Tibial nerve (tissue), 4 donors: ENCODE results near the gene GALNT3. TPM values are rescaled to one million over a fixed set of nuclear protein-coding genes. Genes with fewer than 3 reads are reported as not detected.

Experiments
- DNase-seq, 2 donors: peaks; one replicate each; pipeline ENCODE4 v3.0.0-alpha.2; 2019; ENCODE audit warnings: low spot score in 2 of 2
- H3K27ac ChIP-seq, 4 donors: fragments of 200-600 bp; sonication (generic) in 3 of 4; one replicate each; pipeline ENCODE4 v1.5.1; 2017 to 2019; ENCODE audit warnings: mild to moderate bottlenecking in 1 of 4
- H3K27me3 ChIP-seq, 2 donors: fragments of 200-600 bp; sonication (generic) in 1 of 2; one replicate each; pipeline versions ENCODE4 v1.5.1 to v1.6.0; 2017 to 2019
- H3K36me3 ChIP-seq, 3 donors: fragments of 200-600 bp; sonication (generic); one replicate each; pipeline ENCODE4 v1.5.1; 2018 to 2019
- H3K4me1 ChIP-seq, 4 donors: fragments of 200-600 bp; sonication (generic) in 3 of 4; one replicate each; pipeline ENCODE4 v1.5.1; 2017 to 2019
- H3K4me3 ChIP-seq, 4 donors: fragments of 200-600 bp; sonication (generic) in 3 of 4; one replicate each; pipeline ENCODE4 v1.5.1; 2017 to 2019; ENCODE audit warnings: mild to moderate bottlenecking in 1 of 4, moderate library complexity in 1 of 4
- H3K9me3 ChIP-seq, 4 donors: fragments of 200-600 bp; sonication (generic) in 3 of 4; one replicate each; pipeline ENCODE4 v1.5.1; 2017 to 2019
- CTCF ChIP-seq, 5 experiments: fragments of 200-600 bp in 3 of 5; fragments of 450-650 bp in 2 of 5; sonication (generic) in 3 of 5; IDR thresholded peaks; one replicate each; pipeline ENCODE4 v1.5.1; 2016 to 2019; ENCODE audit warnings: antibody characterized with exemption in 5 of 5, mild to moderate bottlenecking in 3 of 5, moderate library complexity in 2 of 5
- EP300 ChIP-seq, 2 donors: sonication (generic); formaldehyde crosslinking; IDR thresholded peaks; one replicate each; pipeline ENCODE4 v1.6.1; 2017; ENCODE audit warnings: antibody characterized with exemption in 2 of 2, mild to moderate bottlenecking in 1 of 2
- POLR2A ChIP-seq, 2 donors: fragments of 450-650 bp; IDR thresholded peaks; one replicate each; pipeline ENCODE4 v1.6.1; 2017; ENCODE audit warnings: antibody characterized with exemption in 2 of 2, mild to moderate bottlenecking in 2 of 2, moderate library complexity in 2 of 2
- WGBS, 2 donors: methylation state at CpG; one replicate each; pipeline ENCODE4 v1.1.5; 2018; 5-methylcytosine and 5-hydroxymethylcytosine counted together
- total RNA-seq, 4 donors: library from RNA; depleted of rRNA; stranded (reverse); fragments of >200 nt; gene quantifications; one replicate each; pipeline ENCODE4 v1.1.0, GENCODE V29; 2016

GALNT3 gene
- total RNA-seq, 4 donors from 2014 or later, result 1.0 to 7.9 (median 2.6) TPM

GRCh38 chr2:165778187-165778556 is 15.9 kb downstream of the GALNT3 start:
- no peaks in the 10 kb centered on the region for H3K4me1 ChIP-seq

GRCh38 chr2:165777522-165778186 is 16.4 kb downstream of the GALNT3 start:
- Histone ChIP-seq H3K4me1 (no peaks in the 10 kb centered on the region), H3K4me3 (no peak overlapping the region), H3K27ac (no peak overlapping the region), H3K36me3 (peaks cover 0 to 3% (median 0%) of the 10 kb centered on the region in 3 donors), H3K9me3 (peaks cover 0 to 19% (median 0%) of the 10 kb centered on the region in 4 donors), H3K27me3 (no peaks in the 10 kb centered on the region)
- TF ChIP-seq EP300 (IDR thresholded peaks at IDR 0.05) (no peak), CTCF (IDR thresholded peaks at IDR 0.05) (no peak), POLR2A (IDR thresholded peaks at IDR 0.05) (no peak)
- no peak for DNase-seq
- WGBS, 2 donors, result 94 to 96% methylated on average over 2 of the region's 2 CpGs

More at GRCh38 chr2:165778187-165778556, 15.9 kb downstream of the GALNT3 start:
- no peak for TF ChIP-seq EP300 (IDR thresholded peaks at IDR 0.05)
- no peak for TF ChIP-seq POLR2A (IDR thresholded peaks at IDR 0.05)
- TF ChIP-seq CTCF (IDR thresholded peaks at IDR 0.05), result no peak
- H3K4me3 ChIP-seq, result no peak overlapping the region
- no peak for DNase-seq
- peaks cover 0 to 19% (median 0%) of the 10 kb centered on the region in 4 donors for H3K9me3 ChIP-seq
- H3K36me3 ChIP-seq, result peaks cover 0 to 3% (median 0%) of the 10 kb centered on the region in 3 donors
- H3K27me3 ChIP-seq, result no peaks in the 10 kb centered on the region
- H3K27ac ChIP-seq, result no peak overlapping the region

- Histone ChIP-seq H3K4me3 (no peak overlapping the region), H3K36me3 (peaks cover 0 to 3% (median 0%) of the 10 kb centered on the region in 3 donors), H3K27me3 (no peaks in the 10 kb centered on the region), H3K9me3 (peaks cover 0 to 19% (median 0%) of the 10 kb centered on the region in 4 donors), H3K4me1 (no peaks in the 10 kb centered on the region), H3K27ac (no peak overlapping the region)
- no peak for TF ChIP-seq POLR2A (IDR thresholded peaks at IDR 0.05)
- no peak for TF ChIP-seq CTCF (IDR thresholded peaks at IDR 0.05)
- TF ChIP-seq EP300 (IDR thresholded peaks at IDR 0.05), result no peak
- no peak for DNase-seq
Observed at GRCh38 chr2:165776796-165777195, 17.3 kb downstream of the GALNT3 start.

- TF ChIP-seq EP300 (IDR thresholded peaks at IDR 0.05) (no peak), POLR2A (IDR thresholded peaks at IDR 0.05) (no peak), CTCF (IDR thresholded peaks at IDR 0.05) (no peak)
- 45 to 50% methylated on average over 4 of the region's 4 CpGs for WGBS, 2 donors
- Histone ChIP-seq H3K9me3 (peaks cover 0 to 19% (median 0%) of the 10 kb centered on the region in 4 donors), H3K36me3 (peaks cover 0 to 3% (median 0%) of the 10 kb centered on the region in 3 donors), H3K27me3 (no peaks in the 10 kb centered on the region), H3K4me1 (no peaks in the 10 kb centered on the region), H3K4me3 (no peak overlapping the region), H3K27ac (no peak overlapping the region)
- DNase-seq, result no peak
Observed at GRCh38 chr2:165776013-165776412, 18.0 kb downstream of the GALNT3 start.

GRCh38 chr2:165773684-165774083 is 20.4 kb downstream of the GALNT3 start:
- Histone ChIP-seq H3K9me3 (peaks cover 0 to 3% (median 0%) of the 10 kb centered on the region in 4 donors), H3K4me3 (no peak overlapping the region), H3K27me3 (no peaks in the 10 kb centered on the region), H3K4me1 (no peaks in the 10 kb centered on the region), H3K27ac (no peak overlapping the region), H3K36me3 (peaks cover 0 to under 1% (median 0%) of the 10 kb centered on the region in 3 donors)
- TF ChIP-seq POLR2A (IDR thresholded peaks at IDR 0.05), result no peak
- no peak for TF ChIP-seq EP300 (IDR thresholded peaks at IDR 0.05)
- TF ChIP-seq CTCF (IDR thresholded peaks at IDR 0.05), result no peak
- DNase-seq, result no peak
- 73 to 75% methylated on average over 2 of the region's 2 CpGs for WGBS, 2 donors
